HG03280 (cell line): ENCODE measurements around the gene PLD3.
"Not testable (repeated sequence)": the region's sequence is repeated elsewhere in the genome, so short reads cannot be mapped to it uniquely, and the experiment has no call there.

Source experiments
- ATAC-seq: cut with Tn5 transposase; IDR thresholded peaks from one replicate; pipeline ENCODE4 v1.9.1; 2021; ENCODE audit warnings: mild to moderate bottlenecking, moderate library complexity; ENCODE audit not compliant: unreplicated experiment

Gene PLD3

DNA sequence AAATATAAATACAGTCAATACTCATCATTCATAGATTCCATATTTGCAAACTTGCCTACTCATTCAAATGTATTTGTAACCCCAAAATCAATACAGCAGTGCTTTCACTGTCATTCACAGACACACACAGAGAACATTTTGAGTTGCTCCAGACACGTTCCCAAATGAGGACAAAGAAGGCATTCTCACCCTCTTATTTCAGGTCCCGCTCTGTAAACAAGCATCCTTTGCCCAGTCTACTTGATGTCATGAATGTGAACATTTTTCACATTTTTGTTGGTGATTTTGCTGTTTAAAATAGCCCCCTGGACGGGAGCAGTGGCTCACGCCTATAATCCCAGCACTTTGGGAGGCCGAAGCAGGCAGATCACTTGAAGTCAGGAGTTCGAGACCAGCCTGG, 15.8 kb upstream of the PLD3 start:
- no peak for ATAC-seq

DNA sequence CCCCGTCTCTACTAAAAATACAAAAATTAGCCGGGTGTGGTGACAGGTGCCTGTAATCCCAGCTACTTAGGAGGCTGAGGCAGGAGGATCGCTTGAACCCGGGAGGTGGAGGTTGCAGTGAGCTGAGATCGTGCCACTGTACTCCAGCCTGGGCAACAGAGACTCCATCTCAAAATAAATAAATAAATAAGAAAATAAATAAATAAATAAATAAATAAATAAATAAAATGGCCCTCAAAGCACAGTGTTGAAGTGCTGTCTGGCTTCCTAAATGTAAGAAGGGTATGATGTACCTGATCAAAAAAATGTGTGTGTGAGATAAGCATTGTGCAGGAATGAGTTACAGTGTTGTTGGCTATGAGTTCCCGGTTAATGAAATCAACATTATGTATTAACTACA, 15.4 kb upstream of the PLD3 start:
- ATAC-seq = not testable (repeated sequence)

DNA sequence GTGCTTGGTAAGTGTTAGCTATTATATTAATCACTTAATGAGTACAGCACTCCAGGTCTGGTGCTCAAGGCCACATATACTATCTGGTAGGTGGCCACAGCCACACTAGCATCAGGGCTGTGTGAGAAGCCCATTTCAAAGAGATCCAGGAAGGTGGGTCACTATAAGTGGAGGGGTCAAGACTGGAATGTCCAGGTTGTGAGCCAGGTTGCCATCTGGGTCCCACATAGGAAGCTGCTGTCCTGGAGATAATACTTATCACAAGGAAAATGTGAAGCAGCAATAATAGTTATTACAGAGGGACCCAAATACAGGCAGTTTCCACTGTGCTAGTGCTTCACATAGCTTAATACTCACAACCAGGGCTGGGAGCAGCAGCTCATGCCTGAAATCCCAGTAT, 13.4 kb upstream of the PLD3 start:
- ATAC-seq = no peak

DNA sequence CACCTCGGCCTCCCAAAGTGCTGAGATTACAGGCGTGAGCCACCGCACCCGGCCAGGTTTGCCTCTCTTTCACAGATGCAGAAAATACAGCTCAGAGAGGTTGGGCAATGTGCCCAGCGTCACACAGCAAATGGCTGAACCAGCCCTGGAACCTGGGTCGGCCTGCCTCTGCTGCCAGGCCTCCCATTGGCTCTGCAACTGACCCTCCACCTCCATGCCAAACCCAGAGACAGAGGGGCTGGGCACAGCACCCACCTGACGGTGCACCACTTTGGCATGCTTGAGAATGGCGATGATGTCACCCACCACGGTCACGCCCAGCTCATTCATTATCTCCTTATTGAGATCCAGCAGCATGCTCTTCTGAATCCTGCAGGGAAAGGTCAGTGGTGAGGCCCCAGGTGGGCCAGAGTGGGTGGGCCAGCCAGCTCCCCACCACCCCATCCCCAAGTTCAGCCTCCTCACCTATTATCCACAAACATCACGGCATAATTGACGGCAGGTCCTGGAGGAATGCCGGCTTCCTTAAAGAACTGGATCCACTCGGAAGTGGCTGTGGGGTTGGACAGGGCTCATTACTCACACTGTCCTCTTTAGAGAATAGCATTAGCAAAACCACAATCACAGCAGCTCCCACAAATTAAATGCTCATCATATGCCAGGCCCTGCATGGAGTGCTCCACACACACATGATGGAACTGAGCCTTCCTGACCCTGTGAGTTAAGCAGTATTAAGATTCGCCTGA, 12.5 kb upstream of the PLD3 start:
- no peak for ATAC-seq

DNA sequence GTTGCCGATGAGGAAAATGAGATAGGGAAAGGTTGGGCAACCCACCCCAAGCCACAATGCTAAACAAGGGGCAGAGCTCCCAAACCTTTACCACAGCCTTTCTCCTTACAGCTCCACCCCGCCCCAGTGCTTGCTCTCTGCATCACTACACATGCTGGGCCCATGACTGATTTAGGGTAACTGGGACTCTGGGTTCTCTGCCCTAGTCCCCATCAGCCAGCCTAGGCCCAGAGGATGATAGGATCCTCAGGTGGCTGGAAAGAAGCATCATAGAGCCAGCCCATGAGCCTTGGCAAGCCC, 11.9 kb upstream of the PLD3 start:
- no peak for ATAC-seq

DNA sequence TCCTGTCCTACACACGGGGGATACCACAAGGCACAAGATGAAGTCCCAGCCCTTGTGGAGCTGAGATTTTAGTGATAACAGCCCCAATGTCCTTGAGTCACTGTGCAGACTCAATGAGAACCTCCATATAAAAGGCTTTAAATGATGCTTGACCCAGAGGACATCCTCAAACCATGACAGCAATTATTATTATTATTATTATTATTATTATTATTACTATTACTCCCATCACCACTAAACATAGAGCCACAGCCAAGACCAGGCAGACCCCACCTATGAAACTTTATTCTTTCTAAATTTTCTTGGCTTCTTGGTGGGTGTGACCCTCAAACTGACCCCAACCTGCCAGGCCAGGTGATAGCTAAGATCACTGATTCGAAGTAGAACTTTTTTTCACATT, 11.4 kb upstream of the PLD3 start:
- ATAC-seq = no peak

DNA sequence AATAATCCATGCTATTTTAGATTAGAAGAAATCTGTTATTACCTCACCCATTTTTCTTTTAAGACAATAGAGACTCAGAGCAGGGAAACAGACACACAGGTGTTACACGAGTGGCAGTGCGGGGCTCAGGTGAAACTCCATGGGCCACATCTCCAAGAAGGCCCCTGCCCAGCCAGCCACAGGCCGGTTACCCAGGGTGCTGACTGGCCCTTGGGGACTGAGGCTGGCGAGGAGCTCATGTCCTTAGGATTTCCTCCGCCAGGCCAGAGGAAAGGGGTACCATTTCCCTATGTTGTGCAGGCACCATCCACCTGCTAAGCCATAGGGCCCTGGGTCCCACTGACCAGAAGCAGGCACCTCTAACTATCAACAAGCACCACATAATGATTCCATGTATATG, 10.9 kb upstream of the PLD3 start:
- no peak for ATAC-seq

DNA sequence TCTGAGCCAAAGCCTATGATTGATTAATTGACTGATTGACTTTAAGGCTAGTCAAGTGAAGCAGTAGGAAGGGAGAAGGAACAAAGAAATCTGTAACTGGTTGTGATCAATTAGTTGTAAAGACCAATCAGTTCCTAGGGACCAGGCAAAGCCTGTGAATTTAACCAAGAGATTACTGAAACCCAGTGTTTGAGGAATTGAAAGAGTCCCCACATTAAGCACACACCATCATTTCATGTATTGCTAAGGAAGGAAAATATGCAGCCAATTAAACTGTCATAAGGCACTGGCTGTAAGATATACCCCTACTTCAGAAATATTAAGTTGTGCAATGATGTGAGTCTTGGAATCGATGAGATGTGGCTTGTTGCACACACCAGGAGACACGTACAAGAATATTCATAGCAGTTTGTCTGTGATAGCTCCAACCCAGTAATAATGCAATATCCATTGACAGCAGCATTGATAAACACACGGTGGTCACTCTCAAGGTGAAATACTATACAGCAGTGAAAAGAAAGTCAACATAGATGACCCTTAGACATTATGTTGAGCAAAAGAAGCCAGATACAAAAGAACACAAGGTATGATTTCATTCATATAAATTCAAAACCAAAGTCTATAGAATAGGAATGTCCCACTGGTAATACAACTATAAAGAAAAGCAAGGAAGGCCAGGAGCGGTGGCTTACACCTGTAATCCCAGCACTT, 9.3 kb upstream of the PLD3 start:
- no peak for ATAC-seq

DNA sequence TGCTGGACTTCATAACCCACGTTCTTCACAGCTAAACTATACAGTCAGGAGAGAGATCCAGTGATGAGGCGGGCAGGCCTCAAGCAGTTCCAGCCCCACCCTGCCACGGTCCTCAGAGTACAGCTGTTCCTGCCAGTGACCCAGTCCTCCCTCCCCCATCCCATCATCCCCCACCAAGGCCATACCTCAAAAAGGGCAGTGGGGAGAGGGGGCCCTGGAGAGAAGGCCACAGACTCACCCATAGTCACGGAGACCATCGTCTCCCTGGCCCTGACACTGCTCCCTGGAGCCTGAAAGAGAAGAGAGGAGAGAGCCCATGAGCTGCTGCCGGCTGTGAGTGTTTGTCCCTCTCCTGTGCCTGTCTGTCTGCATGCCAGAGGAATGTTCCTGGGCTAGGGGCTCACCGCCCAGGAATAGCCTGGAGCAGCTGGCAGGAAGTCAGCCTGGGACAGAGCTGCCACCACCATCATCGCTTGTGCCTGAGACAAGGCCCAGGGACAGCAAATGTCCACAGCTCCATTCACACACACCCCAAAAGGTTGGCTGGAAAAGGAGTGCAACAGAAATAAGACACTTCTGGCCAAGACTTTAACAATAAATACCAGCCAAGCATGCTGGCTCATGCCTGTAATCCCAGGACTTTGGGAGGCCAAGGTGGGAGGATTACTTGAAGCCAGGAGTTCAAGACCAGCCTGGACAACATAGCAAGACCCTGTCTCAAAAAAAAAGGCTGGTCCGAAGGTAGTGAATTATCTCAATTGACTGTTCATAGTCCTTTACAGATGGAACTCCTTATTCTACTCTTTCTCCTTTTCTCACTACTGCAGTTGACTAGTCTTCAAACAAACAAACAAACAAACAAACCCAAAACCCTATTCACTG, 6.7 kb upstream of the PLD3 start:
- ATAC-seq = no peak

DNA sequence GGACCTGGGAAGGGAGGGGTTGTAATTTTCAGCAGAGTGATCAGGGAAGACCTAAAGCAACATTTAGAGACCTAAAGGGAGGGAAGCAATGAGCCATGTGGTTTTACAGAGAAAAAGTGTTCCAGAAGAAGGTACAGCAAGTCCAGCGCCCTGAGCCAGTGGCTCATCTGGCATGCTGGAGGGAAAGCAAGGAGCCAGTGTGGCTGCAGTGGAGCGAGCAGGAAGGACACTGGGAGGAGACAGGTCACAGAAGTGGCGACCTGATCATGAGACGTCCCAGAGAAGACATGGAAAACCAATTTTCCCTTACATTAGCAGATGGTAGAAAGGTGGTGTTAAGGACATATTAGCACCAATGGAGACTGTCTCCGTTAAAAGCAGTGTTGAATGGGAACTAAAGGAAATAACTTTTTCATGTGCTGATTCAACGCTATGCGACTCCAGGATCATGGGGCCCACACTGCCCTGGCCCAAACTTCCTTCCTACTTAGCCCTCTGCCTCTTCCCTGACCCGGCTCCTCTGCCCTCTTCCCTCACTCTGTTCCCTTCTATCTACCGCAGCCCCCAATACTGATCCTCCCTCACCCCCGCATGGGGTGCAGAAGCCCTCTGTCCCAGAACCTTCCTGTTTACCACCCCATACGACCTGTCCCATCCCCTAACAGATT, 5.7 kb upstream of the PLD3 start:
- no peak for ATAC-seq

DNA sequence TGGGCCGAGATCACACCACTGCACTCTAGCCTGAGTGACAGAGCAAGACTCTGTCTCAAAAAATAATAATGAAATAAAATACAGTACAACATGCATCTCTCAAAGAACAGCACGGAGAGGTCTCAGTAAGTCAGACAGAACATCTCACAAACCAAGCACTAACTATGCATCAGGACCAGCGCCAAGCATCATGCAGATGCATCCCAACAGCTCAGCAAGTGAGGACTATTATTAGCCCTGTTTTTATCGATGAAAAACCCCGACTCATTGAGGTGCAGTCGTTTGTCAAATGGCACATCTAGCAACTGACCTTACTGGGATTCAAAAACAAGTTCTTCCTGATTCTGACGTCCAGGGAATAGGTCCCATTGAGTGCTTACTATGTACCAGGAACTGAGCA, 4.1 kb upstream of the PLD3 start:
- ATAC-seq = no peak

DNA sequence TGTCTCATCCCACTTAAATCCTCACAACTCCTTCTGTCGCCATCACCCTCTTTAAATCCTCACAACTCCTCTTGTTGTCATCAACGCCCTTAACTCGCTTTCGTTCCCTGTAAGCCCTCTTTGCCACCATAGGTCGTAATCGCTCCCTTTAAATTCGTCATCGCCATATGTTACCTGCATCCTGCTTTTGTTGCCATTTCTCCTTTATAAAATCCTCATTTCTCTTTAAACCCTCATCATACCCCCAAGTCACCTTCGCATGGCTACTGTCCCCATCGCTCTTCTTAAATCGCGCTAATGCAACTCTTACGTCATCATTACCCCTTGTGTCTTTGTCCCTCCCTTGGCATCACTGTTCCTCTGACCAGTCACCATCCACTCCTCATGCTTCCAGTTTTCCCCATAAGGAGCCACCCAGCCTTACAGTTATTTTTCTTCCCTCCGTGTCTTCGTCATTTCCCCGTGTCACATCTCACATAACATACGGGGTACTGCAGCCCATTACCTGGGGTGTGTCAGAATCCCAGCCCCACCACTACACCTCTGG, 539 bp downstream of the PLD3 start:
- no peak for ATAC-seq

DNA sequence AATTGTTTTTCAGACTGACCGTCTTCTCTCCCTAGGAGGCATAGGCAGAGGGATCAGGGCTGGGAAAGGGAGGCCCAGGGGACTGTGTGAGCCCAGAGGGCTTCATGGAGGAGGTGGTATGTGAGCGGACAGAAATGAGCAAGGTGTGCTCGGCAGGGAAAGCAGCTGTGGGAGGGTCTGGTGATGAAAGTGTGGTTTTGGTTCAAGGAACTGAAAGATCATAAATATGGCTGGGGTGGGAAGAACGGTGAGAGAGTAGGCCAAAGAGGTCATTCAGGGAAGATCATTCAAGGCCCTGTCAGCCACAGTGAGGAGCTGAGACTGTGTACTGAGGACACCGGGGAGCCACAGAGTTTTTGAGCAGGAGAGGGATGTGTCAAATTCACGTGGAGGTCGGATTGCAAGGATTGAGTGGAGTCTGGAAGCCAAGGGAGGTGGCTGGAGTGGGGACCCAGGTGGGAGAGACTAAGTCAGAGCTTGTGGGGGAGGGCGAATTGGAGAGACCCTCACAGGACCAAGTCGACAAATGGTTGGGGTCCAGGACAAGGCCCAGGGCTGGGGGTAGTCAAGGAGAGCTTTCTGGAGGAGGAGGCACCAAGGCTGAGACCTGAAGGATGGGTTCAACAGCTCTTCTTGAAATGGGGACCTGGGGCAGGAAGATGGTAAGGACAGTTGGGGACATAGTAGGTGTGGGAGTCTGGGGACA, 7.6 kb downstream of the PLD3 start:
- ATAC-seq = no peak

DNA sequence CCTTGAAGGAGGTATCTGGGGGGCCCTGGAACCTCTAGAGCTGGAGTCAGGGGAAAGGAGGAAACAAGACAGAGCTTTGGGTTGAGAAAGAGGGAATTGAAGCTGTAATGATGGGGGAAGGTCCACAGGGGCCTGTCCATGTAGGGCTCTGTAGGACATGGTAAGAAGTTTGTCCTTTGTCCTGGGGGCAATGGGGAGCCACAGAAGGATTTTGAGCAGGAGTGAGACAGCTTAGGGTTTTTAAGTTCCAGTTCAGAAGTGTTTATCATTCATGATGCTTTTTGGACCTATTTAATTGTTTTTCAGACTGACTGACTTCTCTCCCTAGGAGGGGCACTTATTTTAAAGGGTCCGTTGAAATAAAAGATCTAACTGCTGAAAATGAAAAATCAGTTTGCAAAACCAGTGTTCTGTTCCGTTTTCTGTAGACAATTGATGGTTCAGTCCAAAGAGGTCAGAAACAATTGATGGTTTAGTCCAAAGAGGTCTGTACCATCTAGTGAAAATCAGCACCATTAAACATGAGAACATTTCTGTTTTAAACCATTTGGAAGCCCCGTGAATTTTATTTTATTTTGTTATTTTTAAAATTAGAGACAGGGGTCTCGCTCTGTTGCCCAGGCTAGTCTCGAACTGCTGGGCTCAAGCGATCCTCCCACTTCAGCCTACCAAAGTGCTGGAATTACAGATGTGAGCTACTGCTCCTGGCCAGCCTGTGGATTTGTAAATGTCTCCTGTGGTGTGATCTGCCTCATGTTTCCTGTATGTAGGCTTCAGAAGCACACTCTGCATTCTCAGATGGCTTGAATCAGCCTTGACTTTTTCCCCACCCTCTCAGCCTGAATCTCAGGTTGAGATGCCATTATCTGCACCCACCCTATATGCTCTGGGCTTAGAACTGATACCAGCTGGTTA, 8.4 kb downstream of the PLD3 start:
- ATAC-seq = no peak

DNA sequence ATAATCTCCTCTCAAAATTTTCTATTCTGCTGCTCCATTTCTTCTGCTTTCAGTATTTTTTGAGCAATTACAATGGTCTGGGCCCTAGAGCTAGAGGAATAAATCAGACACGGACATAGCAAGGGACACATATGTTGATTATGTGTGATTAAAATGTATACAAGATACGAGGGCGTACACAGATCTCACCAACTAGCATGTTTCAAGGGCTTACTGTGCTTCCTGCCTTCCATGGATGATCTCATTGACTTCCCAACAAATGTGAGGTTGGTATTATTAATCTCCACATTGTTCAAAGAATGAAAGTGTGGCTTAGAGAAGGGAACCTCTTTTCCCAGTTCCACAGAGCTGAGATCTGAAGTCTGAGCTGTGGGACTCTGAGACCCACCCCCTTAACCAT, 9.1 kb downstream of the PLD3 start:
- ATAC-seq = no peak

DNA sequence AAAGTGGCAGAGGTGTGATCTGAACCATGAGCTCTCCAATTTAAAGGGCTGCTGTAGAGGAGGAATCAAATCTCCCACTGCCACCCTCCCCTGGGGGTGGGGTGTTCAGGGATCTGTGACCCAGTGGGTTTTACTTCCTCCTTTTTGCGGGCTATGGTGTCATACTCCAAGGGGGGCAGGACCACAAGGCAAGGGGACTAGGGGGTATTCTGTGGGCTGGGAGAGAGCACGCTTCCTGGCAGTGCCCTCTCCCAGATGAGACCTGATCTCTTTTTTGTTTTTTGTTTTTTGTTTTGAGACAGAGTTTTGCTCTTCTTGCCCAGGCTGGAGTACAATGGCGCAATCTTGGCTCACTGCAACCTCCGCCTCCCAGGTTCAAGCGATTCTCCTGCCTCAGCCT, 10.3 kb downstream of the PLD3 start:
- no peak for ATAC-seq

DNA sequence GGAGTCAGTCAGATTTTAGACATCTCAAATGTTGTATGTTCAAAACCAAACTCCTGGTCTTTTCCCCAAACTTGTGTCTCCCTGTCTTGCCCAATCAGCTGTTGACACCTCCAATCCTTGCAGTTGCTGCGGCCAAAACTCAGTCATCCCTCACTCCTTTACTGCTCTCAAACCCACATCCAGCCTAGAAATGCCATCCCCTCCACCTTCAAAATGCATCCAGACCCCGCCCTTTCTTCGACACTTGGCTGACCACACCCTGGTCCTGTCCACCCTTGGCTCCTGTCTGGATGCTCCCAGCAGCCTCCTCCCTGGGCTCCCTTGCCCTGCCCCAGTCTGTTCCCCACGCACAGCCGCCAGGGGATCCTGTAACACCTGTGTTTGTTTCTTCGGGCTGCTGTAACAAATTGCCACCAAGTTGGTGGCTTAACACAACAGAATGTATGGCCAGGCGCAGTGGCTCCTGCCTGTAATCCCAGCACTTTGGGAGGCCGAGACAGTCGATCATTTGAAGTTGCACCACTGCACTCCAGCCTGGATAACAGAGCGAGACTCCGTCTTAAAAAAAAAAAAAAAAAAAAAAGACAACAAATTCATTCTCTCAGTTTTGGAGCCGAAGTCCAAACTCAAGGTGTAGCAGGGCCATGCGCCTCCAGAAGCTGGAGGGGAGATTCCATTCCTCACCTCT, 11.7 kb downstream of the PLD3 start:
- ATAC-seq = no peak

DNA sequence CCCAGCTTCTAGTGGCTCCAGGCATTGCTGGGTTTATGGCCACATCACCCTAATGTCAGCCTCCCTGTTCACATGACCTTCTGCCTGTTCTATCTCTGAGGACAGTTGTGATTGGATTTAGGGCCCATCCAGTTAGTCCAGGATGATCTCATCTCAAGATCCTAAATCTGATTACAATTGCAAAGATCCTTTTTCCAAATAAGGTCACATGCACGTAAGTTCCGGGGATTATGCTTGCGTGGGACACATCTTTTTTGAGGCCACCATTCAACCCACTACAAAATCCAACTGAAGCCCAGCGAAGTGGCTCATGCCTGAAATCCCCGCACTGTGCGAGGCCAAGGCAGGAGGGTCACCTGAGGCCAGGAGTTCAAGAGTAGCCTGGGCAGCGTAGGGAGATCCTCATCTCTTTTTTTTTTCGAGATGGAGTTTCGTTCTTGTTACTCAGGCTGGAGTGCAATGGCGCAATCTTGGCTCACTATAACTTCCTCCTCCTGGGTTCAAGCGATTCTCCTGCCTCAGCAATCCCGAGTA, 12.3 kb downstream of the PLD3 start:
- ATAC-seq = no peak

DNA sequence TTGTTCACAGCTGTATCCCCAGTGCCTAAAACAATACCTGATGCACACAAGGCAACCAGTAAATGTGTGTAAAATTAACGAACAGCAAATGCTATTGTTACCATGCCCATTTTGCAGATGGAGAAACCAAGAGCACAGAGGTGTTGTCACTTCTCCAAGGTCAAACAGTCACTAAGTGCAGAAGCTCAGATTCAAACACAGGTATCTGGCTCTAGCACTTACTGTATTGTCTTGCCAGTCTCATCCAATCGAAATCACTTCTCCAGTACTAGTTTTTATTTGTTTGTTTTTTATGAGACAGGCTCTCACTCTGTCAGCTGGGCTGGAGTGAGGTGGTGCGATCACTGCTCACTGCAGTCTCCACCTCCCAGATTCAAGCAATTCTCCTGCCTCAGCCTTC, 13.7 kb downstream of the PLD3 start:
- no peak for ATAC-seq
